NCI-H1436 (cell line): ENCODE results near the gene SAMD8.

Source experiments
- DNase-seq: peaks from one replicate; lab custom pipeline; 2025; lab: John Stamatoyannopoulos, UW

Gene SAMD8

GRCh38 chr10:75223507-75223906 is 112.1 kb downstream of the SAMD8 start:
- no peak for DNase-seq

GRCh38 chr10:75226095-75226494 is 114.6 kb downstream of the SAMD8 start:
- no peak for DNase-seq

GRCh38 chr10:75226656-75227055 is 115.2 kb downstream of the SAMD8 start:
- DNase-seq = no peak

GRCh38 chr10:75228278-75228677 is 116.8 kb downstream of the SAMD8 start:
- DNase-seq = no peak

GRCh38 chr10:75228834-75229233 is 117.4 kb downstream of the SAMD8 start:
- DNase-seq = no peak

- DNase-seq = no peak
Observed at GRCh38 chr10:75229971-75230370, 118.5 kb downstream of the SAMD8 start.

- peak; percentile 80 for DNase-seq
Observed at GRCh38 chr10:75230600-75231038, 119.2 kb downstream of the SAMD8 start.
